Bronchial epithelial cell (primary cell): ENCODE data around the gene UPK3B. TPM values are rescaled to one million over a fixed set of nuclear protein-coding genes. Genes with fewer than 3 reads are reported as not detected.
"Not testable (repeated sequence)": the region's sequence is repeated elsewhere in the genome, so short reads cannot be mapped to it uniquely, and the experiment has no call there.

Experiments used
- DNase-seq: peaks from one replicate; pipeline ENCODE4 v3.0.0-alpha.2; 2010; ENCODE audit warnings: low read depth
- FAIRE-seq: peaks from 2 replicates; lab custom pipeline; 2011; peaks lifted over from hg19 to GRCh38; lab: Jason Lieb, UNC
- H3K27me3 ChIP-seq: 2 replicates; pipeline ENCODE4 v1.5.1; 2011; ENCODE audit warnings: low read length; ENCODE audit not compliant: control insufficient read depth, insufficient read depth
- H3K36me3 ChIP-seq: 2 replicates; pipeline ENCODE4 v1.5.1; 2011; ENCODE audit warnings: low read length; ENCODE audit not compliant: control insufficient read depth, insufficient read depth
- H3K4me3 ChIP-seq: 2 replicates; pipeline ENCODE4 v1.5.1; 2011; ENCODE audit warnings: mild to moderate bottlenecking, low read depth, low read length, control low read depth
- CTCF ChIP-seq: IDR thresholded peaks from 2 replicates; pipeline ENCODE4 v1.5.1; 2011; ENCODE audit warnings: mild to moderate bottlenecking, moderate library complexity, low read length, control low read depth, inconsistent platforms; ENCODE audit not compliant: insufficient read depth, severe bottlenecking
- total RNA-seq: library from RNA; depleted of rRNA; stranded (reverse); fragments of >200 nt; gene quantifications from 2 replicates; pipeline ENCODE4 v1.2.1, GENCODE V29; 2014

UPK3B gene
- total RNA-seq: 0.26 and 2.6 TPM in 2 replicates

- Histone ChIP-seq H3K4me3 (no peak within 1 kb of the TSS), H3K27me3 (no peaks in the 10 kb centered on the region), H3K36me3 (peaks cover 6% of the 10 kb centered on the region)
- peak; percentile 28 for DNase-seq
- FAIRE-seq: no peak
- no peak for TF ChIP-seq CTCF
These were observed at the start of gene UPK3B for GRCh38 chr7:76509931-76510877. TSS of gene UPK3B (plus strand) at chr7:76510552. CDS start at chr7:76510653, 101 bp downstream.

GRCh38 chr7:76460767-76461166 lies 49.6 kb upstream of the UPK3B start:
- not testable (repeated sequence) for H3K36me3 ChIP-seq, FAIRE-seq, H3K4me3 ChIP-seq, DNase-seq, H3K27me3 ChIP-seq

GRCh38 chr7:76461464-76462101 lies 48.8 kb upstream of the UPK3B start, which contains the start of gene DTX2:
TSS of gene DTX2 (plus strand) at chr7:76461709. CDS start at chr7:76480510, 18,801 bp downstream.
- peak within 1 kb of the TSS; percentile 46 for H3K4me3 ChIP-seq
- not testable (repeated sequence) for DNase-seq, FAIRE-seq, H3K36me3 ChIP-seq, H3K27me3 ChIP-seq

GRCh38 chr7:76462271-76462882 lies 48.0 kb upstream of the UPK3B start:
- H3K36me3 ChIP-seq, H3K4me3 ChIP-seq, DNase-seq, FAIRE-seq, H3K27me3 ChIP-seq: not testable (repeated sequence)

GRCh38 chr7:76464959-76465358 lies 45.4 kb upstream of the UPK3B start:
- not testable (repeated sequence) for DNase-seq, H3K27me3 ChIP-seq, FAIRE-seq, H3K4me3 ChIP-seq, H3K36me3 ChIP-seq

GRCh38 chr7:76465950-76466349 lies 44.4 kb upstream of the UPK3B start:
- DNase-seq, H3K4me3 ChIP-seq, FAIRE-seq, H3K36me3 ChIP-seq, H3K27me3 ChIP-seq: not testable (repeated sequence)

GRCh38 chr7:76467743-76468404 lies 42.5 kb upstream of the UPK3B start:
- H3K36me3 ChIP-seq, H3K27me3 ChIP-seq, H3K4me3 ChIP-seq: not testable (repeated sequence)
- FAIRE-seq (peak; percentile 7), DNase-seq (peak; percentile 78)

GRCh38 chr7:76471556-76472221 lies 38.7 kb upstream of the UPK3B start:
- FAIRE-seq, H3K36me3 ChIP-seq, H3K4me3 ChIP-seq, DNase-seq, H3K27me3 ChIP-seq: not testable (repeated sequence)

GRCh38 chr7:76473097-76473496 lies 37.3 kb upstream of the UPK3B start:
- not testable (repeated sequence) for FAIRE-seq, H3K4me3 ChIP-seq, H3K27me3 ChIP-seq, DNase-seq, H3K36me3 ChIP-seq

- H3K36me3 ChIP-seq, H3K4me3 ChIP-seq, FAIRE-seq, H3K27me3 ChIP-seq, DNase-seq: not testable (repeated sequence)
These were observed 34.1 kb upstream of the UPK3B start for GRCh38 chr7:76476280-76476679.

GRCh38 chr7:76476742-76477474 lies 33.4 kb upstream of the UPK3B start:
- FAIRE-seq: peak; percentile 66
- DNase-seq: peak; percentile 6

GRCh38 chr7:76479628-76480027 lies 30.7 kb upstream of the UPK3B start:
- not testable (repeated sequence) for H3K4me3 ChIP-seq, DNase-seq, FAIRE-seq, H3K36me3 ChIP-seq, H3K27me3 ChIP-seq

More at GRCh38 chr7:76476742-76477474, 33.4 kb upstream of the UPK3B start:
- not testable (repeated sequence) for H3K36me3 ChIP-seq, H3K4me3 ChIP-seq, H3K27me3 ChIP-seq
